NCI-H748 (cell line): ENCODE data around the gene CST6.
"Not testable (repeated sequence)": the region's sequence is repeated elsewhere in the genome, so short reads cannot be mapped to it uniquely, and the experiment has no call there.

Experiments
- DNase-seq: peaks from one replicate; lab custom pipeline; 2025; ENCODE audit not compliant: unreplicated experiment; lab: John Stamatoyannopoulos, UW

The CST6 gene

DNA sequence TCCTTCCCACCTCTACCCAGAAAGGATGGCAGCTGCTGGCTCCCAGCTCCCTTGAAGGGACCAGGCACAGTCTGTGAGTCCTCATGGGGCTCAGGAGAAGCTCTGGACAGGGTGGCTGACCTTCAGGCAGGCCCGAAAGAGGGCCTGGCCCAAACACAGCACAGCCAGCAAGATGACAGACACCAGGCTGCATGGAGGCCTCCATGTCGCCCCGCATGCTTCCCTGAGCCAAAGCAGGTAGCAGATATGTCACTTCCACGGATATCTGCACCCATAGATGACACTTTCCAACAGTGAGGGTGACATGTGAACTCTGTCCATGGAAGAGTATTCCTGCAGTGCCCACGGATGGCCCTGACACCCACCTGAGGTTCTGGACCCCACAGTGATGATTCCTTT is 28.2 kb upstream of the CST6 start:
- DNase-seq: no peak

DNA sequence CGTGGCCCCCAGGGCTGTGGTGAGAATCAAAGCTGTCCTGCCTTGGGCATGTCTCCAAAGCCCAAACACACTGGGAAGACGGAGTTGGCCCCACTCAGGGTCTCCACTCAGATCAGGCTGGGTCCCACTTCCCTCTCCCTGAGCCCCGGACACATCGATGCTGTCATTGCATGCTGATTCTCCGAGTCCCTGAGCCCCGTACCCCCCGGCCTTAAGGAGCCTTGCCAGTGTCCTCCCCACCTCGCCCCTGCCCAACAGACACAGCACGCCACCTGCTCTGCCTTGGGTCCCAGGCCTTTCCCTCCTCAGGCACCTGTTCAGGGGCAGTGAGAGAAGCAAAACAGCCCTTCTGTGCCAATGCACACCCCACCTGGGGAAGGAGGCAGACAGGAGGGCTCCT is 24.5 kb upstream of the CST6 start:
- DNase-seq: no peak

DNA sequence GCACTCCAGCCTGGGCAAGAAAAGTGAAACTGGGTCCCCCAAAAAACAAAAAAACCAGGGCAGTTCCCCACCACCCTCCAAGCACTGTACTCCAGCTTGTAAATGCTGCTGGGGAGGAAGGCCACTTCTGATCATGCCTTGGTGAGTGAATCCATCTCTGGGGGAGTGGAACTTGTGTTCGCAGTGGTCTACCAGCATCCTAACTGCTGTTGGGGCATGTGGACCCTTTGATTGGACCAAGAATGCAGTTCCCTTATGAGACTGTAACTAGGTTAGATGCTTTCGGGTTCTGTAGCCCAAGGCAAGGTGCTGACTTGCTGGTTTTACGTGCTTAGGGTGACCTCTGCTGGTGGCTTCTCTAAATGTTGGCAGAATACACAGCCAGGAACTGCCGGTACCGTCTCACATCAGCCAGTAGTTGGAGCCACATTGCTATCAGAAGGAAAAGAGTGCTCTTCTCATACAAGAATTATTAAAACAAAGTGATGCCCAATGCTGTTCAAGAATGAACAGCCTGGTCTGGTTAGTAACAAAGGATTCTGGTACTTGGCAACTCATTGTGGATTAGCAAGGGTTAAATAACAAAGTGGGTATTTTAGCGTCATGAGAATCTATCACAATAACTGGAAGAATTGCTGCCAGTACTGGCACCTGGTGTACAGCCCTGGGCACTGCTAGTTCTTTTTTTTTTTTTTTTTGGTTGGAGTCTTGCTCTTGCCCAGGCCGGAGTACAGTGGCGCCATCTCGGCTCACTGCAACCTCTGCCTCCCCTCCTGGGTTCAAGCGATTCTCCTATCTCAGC is 22.8 kb upstream of the CST6 start:
- peak; percentile 87 for DNase-seq

DNA sequence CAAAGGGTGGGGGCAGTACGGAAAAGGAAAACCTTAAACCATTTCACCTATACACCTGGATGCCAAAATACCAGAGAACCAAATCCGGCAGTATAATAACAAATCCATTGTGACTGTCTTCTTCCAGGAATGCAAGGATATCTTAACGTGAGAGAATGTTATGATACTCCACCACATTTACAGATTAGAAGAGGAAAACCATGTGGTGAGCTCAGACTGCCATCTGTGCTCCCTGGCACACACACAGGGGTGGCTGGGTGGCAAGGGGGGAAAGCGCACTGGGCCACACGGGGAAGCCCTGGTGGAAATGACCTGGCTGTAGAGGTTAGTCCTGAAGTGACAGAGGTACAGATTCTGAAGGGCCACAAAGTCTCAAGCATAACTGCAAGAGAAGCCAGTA is 19.8 kb upstream of the CST6 start:
- no peak for DNase-seq

DNA sequence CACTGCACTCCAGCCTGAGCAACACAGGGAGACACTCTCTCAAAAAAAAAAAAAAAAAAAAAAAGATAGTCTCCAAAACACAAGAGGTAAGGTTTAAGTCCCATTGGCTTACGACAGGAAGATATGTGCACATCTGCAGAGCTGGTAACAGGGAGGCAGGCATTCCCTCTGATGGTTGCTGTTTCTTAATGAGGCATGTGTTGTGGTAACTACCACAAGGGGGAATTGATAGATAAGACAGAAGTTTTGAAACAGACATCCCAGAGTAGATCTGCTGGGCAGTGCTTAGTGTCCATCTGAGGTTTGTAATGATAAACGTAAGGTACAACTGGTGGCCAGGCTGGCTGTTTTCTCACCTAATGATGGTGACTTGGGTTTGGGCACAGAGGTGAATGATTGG is 14.5 kb upstream of the CST6 start:
- DNase-seq: no peak

DNA sequence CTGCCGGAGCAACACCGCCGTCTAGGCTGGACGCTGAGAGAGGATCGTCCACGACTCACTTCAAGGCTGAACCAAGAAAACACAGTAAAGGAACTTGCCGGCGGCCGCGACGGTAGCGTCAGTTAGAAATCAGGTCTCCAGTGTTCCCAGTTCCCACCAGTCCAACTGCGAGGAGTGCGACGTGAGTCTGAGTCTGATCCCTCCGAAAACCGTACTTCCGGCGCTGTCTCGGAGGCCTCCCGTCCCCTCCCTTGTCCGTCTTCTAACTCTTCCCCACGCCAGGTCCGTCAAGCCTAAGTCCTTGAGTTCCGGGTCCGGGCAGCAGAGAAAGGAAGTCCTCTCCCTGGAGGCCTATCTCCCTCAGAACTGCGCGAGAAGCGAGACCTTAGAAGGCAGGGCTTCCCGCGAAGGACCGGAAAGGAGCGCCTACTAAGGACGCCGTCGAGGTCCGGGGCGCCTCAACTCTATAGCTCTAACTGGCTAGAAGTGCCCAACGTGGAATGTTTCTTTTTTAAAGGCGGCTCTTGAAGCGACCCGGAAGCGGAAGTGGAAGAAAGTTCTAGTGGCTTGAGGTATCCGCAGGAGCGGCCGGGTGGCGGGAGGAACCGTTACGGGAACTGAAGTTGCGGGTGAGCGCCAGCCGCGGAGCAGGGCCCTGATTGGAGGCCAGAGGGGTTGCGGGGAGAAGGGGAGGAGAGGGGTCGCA is 9.7 kb upstream of the CST6 start, which contains the start of the genes BANF1 and EIF1AD:
TSS of gene BANF1 (plus strand) at position 562 of the 706 bp plus-strand sequence. CDS start 748 bp downstream, outside the sequence.
TSS of gene EIF1AD (minus strand) at position 216 of the 706 bp plus-strand sequence. CDS start 1,768 bp downstream, outside the sequence.
- DNase-seq: peak; percentile 99

DNA sequence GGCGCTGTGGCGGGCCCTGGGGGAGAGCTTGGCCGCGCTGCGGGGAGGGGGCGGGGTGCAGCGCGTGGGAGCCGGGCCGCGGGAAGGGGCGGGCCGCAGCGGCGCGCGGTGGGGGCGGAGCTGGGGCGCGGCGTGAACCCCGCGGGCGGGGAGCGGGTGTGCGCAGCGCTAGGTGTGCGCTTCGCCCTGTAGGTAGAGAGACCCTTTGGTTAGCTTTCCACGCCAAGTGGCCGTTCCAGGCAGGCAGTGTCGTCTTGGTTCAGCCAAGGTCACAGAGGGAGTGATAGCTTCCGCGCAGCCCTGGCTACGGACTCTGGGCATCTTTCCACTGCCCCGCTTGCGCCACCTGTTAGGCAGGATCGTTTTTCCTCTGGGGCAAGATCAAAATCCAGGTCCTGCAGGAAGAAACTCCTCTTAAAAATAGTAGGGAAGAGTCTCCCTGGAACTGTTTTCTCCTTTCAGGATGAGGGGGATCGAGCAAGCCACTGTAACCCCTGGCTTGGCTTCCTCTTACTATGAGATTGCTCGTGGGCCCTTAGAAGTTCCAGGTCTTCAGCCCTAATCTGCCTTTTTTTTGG is 9.1 kb upstream of the CST6 start:
- DNase-seq: peak; percentile 71

DNA sequence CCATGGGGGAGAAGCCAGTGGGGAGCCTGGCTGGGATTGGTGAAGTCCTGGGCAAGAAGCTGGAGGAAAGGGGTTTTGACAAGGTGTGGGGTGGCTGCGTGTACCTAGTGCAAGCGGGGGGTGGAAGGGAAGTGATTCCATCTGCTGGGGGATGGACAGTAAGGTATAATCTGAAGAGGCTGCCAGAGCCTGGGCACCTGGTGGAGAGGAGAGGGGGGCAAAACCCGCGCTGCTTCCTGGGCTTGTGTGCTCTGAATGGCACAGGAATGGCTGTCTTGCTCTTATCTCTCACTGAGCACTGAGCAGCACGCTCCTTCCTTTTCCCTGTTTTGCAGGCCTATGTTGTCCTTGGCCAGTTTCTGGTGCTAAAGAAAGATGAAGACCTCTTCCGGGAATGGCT is 8.5 kb upstream of the CST6 start:
- no peak for DNase-seq

DNA sequence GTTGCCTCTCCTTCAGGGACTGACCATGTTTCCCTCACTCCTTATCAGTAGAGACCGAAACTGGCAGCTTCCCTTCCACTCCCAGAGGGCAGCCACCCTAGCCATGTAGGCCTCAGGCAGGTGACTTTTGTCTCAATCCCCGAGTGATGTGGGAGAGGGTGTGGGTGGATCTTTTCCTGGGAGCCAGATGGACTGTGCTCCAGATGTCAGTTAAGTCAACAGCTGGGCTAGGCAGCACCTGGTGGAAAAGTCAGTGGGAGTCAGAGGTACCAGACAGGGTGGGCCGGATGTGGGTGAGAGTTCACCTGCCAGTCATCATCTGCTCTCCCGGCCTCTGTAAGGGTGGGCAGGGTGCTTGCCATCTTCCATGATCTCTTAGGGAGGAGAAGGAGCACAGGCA is 7.6 kb upstream of the CST6 start:
- DNase-seq: no peak

DNA sequence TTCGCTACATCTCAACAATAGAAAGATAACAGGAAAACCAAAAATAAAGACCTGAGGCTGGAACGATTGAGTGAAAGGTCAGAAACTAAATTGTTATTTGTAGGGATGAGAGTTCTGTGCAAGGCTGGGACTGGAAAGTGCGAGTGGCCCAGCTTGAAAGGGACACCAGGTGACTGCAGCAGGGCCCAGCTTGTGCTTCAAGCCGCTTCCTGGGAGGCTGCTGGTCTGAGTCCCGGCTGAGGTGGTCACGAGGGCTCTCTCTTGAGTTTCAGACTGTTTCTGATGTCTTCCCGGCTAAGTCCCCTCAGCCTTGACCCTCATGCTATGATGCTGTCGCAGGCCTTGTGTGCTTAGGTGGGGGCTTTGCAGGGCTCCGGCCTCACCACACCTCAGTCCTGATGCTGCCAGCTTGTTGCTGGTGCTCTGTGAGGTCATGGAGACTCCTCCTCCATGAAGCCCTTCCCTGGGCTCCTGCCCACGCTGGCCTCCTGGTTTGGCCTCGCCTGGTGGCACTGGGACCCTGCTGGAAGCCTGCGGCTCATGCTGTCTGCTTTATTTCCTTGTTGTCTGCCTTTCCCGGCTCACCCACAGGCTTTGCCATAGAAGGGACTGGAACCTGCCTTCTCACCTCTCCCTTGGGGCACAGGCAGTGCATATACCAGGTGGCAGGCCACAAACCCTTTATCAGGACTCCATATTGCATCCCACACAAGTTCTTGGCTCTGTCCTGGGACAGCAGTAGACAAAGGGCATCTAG is 5.5 kb upstream of the CST6 start:
- DNase-seq: no peak

DNA sequence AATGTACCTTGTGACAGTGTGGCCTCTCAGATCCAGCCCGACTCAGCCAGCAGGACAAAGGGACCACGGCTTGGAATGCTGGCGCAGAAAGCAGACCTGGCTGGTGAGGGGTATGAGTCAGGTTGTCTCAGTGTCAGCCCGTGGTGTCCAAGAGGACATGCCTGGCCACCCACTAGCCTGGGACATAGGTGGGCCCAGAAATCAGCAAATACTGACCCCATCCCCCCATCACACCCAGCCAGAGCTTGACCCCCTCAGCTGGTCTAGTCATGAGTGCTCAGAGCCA is 5.0 kb upstream of the CST6 start:
- DNase-seq: no peak

DNA sequence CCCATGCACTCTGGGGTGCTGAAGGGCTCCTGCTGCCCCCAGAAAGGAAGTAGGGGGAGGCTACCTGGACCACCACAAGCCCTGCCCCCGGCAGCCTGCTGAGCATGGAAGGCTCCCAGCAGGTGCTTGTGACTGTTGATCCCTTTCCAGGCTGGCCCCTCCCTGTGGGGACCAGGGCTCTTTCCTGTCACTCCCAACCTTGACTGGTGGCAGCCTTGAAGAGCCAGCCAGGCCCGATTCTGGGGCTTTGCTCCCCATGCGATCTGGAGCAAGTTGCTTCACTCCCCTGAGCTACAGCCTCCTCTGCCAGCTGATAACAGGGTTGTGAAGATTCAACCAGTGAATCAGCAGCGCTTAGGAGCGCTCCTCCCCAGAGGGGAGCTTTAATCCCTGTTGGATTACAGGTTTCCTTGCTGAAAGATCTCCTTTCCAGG is 4.6 kb upstream of the CST6 start:
- DNase-seq: no peak

DNA sequence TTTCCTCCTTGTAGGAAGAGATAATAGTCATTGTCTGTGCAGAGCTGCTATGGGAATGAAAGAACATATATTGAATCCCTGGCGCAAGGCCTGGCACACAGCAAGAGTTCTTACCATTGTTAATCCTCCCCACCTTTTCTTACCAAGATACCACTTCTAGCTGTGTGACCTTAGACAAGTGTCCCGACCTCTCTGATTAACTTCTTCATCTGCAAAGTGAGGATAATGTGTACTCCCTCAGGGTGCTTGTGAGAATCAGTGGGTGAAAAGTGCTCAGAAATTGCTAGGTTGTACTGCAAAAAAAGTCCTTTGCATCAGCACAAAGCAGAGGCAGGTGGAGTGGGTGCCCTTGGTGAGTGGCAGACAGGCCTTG is 3.7 kb upstream of the CST6 start:
- DNase-seq: no peak

DNA sequence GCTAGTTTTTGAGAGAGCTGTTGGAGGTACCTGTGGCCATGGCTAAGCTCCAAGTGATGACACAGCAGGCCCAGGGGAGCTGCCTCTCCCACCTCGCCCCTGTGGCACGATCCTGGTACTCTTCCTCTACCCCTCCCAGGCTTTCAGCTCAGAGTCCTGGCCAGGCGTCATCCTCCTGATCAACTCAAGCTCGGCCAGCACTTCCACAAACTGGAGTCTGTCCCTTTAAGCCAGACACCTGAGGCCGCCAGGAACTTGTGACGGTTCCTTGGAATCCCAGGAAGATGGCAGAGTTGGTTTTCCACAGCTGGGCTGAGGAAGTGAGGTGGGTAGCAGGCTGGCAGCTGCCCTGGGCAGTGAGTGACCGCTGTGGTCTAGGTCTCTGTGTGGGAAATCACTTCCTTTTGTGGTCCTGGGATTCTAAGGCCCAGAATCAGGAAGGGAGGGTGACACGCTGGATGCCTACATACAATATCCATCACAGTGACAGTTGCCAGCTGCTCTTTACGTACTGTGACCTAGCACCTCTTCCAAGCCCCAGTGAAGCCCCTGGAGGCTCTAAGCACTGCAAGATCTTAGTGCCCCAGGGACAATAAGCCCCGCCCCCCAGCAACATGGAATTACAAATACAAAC is 3.2 kb upstream of the CST6 start:
- DNase-seq: no peak

DNA sequence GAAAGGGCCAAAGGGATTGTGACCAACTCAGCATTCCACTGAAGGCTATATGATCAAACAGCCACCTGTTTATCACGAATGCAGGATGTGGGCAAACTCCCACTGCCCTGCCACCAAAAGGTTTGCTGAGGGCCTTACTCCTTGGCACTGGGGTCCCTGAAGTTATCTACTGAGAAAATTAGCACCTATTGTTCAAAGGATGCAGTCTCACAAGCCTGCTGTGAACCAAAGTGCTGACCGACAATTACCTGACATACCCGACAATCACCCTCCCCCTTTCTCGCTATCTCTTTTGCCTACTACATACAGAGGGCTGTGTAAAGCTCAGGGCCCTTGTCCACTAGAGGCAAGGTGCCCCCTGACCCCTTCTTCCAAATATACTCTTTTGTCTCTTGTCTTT is 1.8 kb upstream of the CST6 start:
- DNase-seq: not testable (repeated sequence)

DNA sequence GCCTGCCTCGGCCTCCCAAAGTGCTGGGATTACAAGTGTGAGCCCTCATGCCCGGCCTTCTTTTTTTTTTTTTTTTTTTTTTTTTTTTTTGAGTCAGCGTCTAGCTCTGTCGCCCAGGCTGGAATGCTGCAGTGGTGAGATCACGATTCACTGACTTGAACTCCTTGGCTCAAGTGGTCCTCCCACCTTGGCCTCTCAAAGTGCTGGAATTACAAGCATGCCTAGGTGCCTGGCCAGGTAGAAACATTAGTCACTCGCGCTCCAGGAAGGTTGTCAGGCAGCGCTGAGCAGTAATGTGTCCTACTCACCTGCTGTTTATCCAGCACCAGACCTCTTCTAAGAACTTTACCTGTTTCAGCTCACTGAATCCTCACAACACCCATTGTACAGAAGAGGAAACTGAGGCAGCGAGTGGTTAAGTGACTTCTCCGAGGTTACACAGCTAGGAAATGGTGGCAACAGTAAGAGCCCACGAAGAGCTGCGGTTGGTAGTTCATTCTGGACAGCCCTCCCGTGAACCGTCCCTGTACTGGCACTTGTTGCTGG is 496 bp upstream of the CST6 start:
- DNase-seq: no peak

DNA sequence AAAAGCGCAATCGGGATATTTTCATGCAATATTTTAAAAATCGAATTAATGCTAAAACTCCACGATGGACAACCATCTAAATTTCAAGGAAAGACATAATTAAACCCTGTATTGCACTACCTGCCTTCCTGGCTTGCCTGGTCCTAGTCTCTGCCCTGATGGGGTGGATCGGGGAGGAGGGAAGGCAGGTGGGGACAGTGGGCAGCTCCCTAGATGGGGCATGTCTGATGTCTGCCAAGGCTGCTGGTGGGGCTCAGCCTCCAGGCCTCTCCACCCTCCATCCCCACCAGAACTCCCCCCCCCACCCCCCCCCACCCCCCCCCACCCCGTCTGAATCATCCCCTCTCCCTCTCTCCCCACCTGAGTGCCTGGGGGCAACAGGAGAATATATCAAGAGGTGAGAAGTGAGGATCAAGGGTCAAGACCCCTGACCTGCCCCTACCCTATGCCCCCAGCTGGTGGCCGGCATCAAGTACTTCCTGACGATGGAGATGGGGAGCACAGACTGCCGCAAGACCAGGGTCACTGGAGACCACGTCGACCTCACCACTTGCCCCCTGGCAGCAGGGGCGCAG is 650 bp downstream of the CST6 start:
- DNase-seq: no peak

DNA sequence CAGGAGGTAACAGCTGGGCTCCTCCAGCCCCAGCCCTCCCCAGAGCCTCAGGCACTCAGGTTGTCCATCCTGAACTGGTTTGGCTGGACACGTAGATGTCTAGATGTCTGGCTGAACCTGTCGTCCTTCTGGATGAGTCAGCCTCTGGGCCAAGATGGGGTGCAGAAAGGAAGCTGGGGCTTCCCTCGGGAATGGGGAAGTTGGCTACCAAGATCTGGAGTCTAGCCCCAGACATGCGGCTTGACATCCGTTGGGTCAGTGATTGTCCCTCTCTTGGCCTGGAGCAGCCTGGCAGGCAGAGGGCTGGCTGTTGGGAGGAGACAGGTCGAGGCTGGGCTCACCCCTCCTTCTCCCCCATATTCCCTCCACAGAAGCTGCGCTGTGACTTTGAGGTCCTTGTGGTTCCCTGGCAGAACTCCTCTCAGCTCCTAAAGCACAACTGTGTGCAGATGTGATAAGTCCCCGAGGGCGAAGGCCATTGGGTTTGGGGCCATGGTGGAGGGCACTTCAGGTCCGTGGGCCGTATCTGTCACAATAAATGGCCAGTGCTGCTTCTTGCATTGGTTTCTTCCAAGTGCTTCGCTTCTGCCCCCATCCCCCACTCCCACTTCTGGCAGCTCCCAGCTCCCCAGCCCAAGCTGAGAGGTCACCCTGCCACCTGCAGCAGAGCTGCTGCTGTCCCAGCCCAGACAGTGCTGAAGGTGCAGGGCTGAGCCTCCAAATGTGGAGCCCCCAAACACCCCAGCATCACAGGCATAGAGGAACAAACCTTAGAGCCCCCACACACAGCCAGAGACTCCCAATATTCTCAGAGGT is 1.3 kb downstream of the CST6 start:
- DNase-seq: no peak

DNA sequence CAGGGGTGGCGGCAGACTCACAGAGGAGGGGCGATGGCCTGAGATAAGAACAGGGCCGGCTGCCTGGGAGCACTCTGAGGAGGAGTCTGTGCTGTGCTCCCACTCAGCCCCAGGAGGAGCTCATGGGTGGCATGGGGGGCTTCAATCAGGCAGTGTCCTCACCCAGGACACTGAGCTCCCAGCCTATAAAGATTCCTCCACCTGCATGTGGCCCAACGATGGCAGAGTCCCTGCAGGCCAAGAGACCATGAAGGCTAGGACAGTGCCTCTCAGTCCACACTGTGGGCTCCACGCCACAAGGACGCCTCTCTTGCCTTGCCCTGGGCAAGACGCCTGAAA is 1.9 kb downstream of the CST6 start:
- no peak for DNase-seq
